H9 (cell line): ENCODE results near the gene NYAP2. TPM values are rescaled to one million over a fixed set of nuclear protein-coding genes. Genes with fewer than 3 reads are reported as not detected.

ENCODE experiments used
- DNase-seq: peaks from one replicate; pipeline ENCODE4 v3.0.0-alpha.2; 2017
- H2AFZ ChIP-seq: one replicate; pipeline ENCODE4 v1.6.1; 2013; ENCODE audit warnings: mild to moderate bottlenecking, low read length, control low read depth, moderate library complexity
- H2AK5ac ChIP-seq: 2 replicates; pipeline ENCODE4 v1.6.1; 2013; ENCODE audit warnings: low read length, control low read depth, mixed read lengths; ENCODE audit not compliant: insufficient read length
- H2BK120ac ChIP-seq: one replicate; pipeline ENCODE4 v1.6.1; 2013; ENCODE audit warnings: low read depth, mild to moderate bottlenecking, low read length, control low read depth, inconsistent platforms; ENCODE audit not compliant: poor library complexity, severe bottlenecking
- H2BK12ac ChIP-seq: 2 replicates; pipeline ENCODE4 v1.6.1; 2013; ENCODE audit warnings: low read length, control low read depth, mixed read lengths, low read depth; ENCODE audit not compliant: insufficient read length
- H2BK15ac ChIP-seq: 2 replicates; pipeline ENCODE4 v1.6.1; 2013; ENCODE audit warnings: low read depth, low read length, control low read depth
- H2BK20ac ChIP-seq: one replicate; pipeline ENCODE4 v1.6.1; 2013; ENCODE audit warnings: low read depth, mild to moderate bottlenecking, low read length, control low read depth, inconsistent platforms; ENCODE audit not compliant: poor library complexity, severe bottlenecking
- H2BK5ac ChIP-seq: 2 replicates; pipeline ENCODE4 v1.6.1; 2013; ENCODE audit warnings: low read length, control low read depth, mixed read lengths; ENCODE audit not compliant: insufficient read length
- H3K14ac ChIP-seq: 2 replicates; pipeline ENCODE4 v1.6.1; 2013; ENCODE audit warnings: low read length, control low read depth; ENCODE audit not compliant: insufficient read depth
- H3K18ac ChIP-seq: 2 replicates; pipeline ENCODE4 v1.6.1; 2013; ENCODE audit warnings: low read depth, mild to moderate bottlenecking, mixed read lengths, low read length, control low read depth; ENCODE audit not compliant: insufficient read length
- H3K23ac ChIP-seq: 2 replicates; pipeline ENCODE4 v1.6.1; 2013; ENCODE audit warnings: low read length, control low read depth, mixed read lengths, low read depth; ENCODE audit not compliant: insufficient read length
- H3K23me2 ChIP-seq: 2 replicates; pipeline ENCODE4 v1.6.1; 2013; ENCODE audit warnings: low read depth, mild to moderate bottlenecking, mixed read lengths, low read length, control low read depth; ENCODE audit not compliant: insufficient read length, poor library complexity, severe bottlenecking
- H3K27ac ChIP-seq: 2 replicates; pipeline ENCODE4 v1.5.1; 2013; ENCODE audit warnings: low read length, control low read depth, mixed read lengths, low read depth; ENCODE audit not compliant: insufficient read length
- H3K27me3 ChIP-seq: 2 replicates; pipeline ENCODE4 v1.6.1; 2013; ENCODE audit warnings: low read length, control low read depth, inconsistent platforms; ENCODE audit not compliant: insufficient read depth
- H3K4ac ChIP-seq: 2 replicates; pipeline ENCODE4 v1.6.1; 2013; ENCODE audit warnings: low read depth, mild to moderate bottlenecking, control low read depth, inconsistent platforms, low read length, moderate library complexity
- H3K4me1 ChIP-seq: 2 replicates; pipeline ENCODE4 v1.6.1; 2013; ENCODE audit warnings: low read length, control low read depth, inconsistent platforms; ENCODE audit not compliant: insufficient read depth
- H3K4me2 ChIP-seq: 2 replicates; pipeline ENCODE4 v1.6.1; 2013; ENCODE audit warnings: low read length, control low read depth, mixed read lengths; ENCODE audit not compliant: insufficient read length, insufficient read depth
- H3K56ac ChIP-seq: 2 replicates; pipeline ENCODE4 v1.6.1; 2013; ENCODE audit warnings: low read depth, mild to moderate bottlenecking, mixed read lengths, low read length, control low read depth; ENCODE audit not compliant: insufficient read length
- H3K79me1 ChIP-seq: 2 replicates; pipeline ENCODE4 v1.6.1; 2013; ENCODE audit warnings: low read depth, mild to moderate bottlenecking, moderate library complexity, low read length, control low read depth, inconsistent platforms; ENCODE audit not compliant: insufficient read depth, poor library complexity, severe bottlenecking
- H3K79me2 ChIP-seq: 2 replicates; pipeline ENCODE4 v1.6.1; 2013; ENCODE audit warnings: low read length, control low read depth, inconsistent platforms; ENCODE audit not compliant: insufficient read depth
- H3K9ac ChIP-seq: 2 replicates; pipeline ENCODE4 v1.6.1; 2013; ENCODE audit warnings: low read length, control low read depth, mixed read lengths; ENCODE audit not compliant: insufficient read length; ENCODE audit errors: extremely low read depth
- H3K9me3 ChIP-seq: one replicate; pipeline ENCODE4 v1.6.1; 2013; ENCODE audit warnings: low read depth, low read length, inconsistent platforms; ENCODE audit not compliant: control insufficient read depth
- H3T11ph ChIP-seq: one replicate; pipeline ENCODE4 v1.6.1; 2013; ENCODE audit warnings: mild to moderate bottlenecking, low read length, control low read depth, inconsistent platforms
- H4K20me1 ChIP-seq: one replicate; pipeline ENCODE4 v1.6.1; 2013; ENCODE audit not compliant: control insufficient read depth, insufficient read length, insufficient read depth
- H4K5ac ChIP-seq: 2 replicates; pipeline ENCODE4 v1.6.1; 2013; ENCODE audit warnings: low read depth, mild to moderate bottlenecking, mixed read lengths, low read length, control low read depth; ENCODE audit not compliant: insufficient read length
- H4K8ac ChIP-seq: replicated peaks from 2 replicates; pipeline ENCODE4 v1.6.1; 2013; ENCODE audit warnings: low read length, control low read depth, mixed read lengths, low read depth; ENCODE audit not compliant: insufficient read length
- H4K91ac ChIP-seq: 2 replicates; pipeline ENCODE4 v1.6.1; 2013; ENCODE audit warnings: low read depth, mild to moderate bottlenecking, moderate library complexity, mixed read lengths, low read length, control low read depth; ENCODE audit not compliant: insufficient read length
- H3K27ac Mint-ChIP-seq, 3 experiments: 2 replicates in 2 of 3; 3 replicates in 1 of 3; pipeline ENCODE4 v1.8.0; 2020 to 2021; ENCODE audit warnings: mixed read lengths in 3 of 3, mild to moderate bottlenecking in 1 of 3, moderate library complexity in 1 of 3
- H3K27me3 Mint-ChIP-seq: 2 replicates; pipeline ENCODE4 v1.8.0; 2021; ENCODE audit warnings: low read depth, mild to moderate bottlenecking, moderate library complexity, mixed read lengths
- H3K36me3 Mint-ChIP-seq, 3 experiments: 2 replicates in 2 of 3; 3 replicates in 1 of 3; pipeline ENCODE4 v1.8.0; 2020 to 2021; ENCODE audit warnings: low read depth in 3 of 3, mixed read lengths in 3 of 3; ENCODE audit not compliant: insufficient read depth in 1 of 3
- H3K4me1 Mint-ChIP-seq, 2 experiments: 2 replicates each; pipeline ENCODE4 v1.8.0; 2020; ENCODE audit warnings: mixed read lengths in 2 of 2
- H3K4me3 Mint-ChIP-seq, 2 experiments: 2 replicates in 1 of 2; 3 replicates in 1 of 2; pipeline ENCODE4 v1.8.0; 2020 to 2021; ENCODE audit warnings: mild to moderate bottlenecking in 2 of 2, mixed read lengths in 2 of 2, moderate library complexity in 1 of 2
- H3K9me3 Mint-ChIP-seq, 2 experiments: 2 replicates in 1 of 2; 3 replicates in 1 of 2; pipeline ENCODE4 v1.8.0; 2020; ENCODE audit warnings: mild to moderate bottlenecking in 2 of 2, mixed read lengths in 2 of 2, moderate library complexity in 1 of 2
- WGBS: extraction: QIAGEN DNeasy Blood & Tissue Kit; methylation state at CpG from one replicate; pipeline ENCODE4 v1.1.7; 2013; ENCODE audit warnings: missing lambda C conversion rate, low lambda C conversion rate, mixed read lengths; ENCODE audit not compliant: insufficient read length; ENCODE audit errors: extremely low coverage; 5-methylcytosine and 5-hydroxymethylcytosine counted together
- total RNA-seq: library from RNA; stranded (reverse); gene quantifications from 2 replicates; pipeline ENCODE4 v1.2.1, GENCODE V29; 2021
- TF ChIP-seq, protein P1 (sequence below): fragments of 200-600 bp; sonication (generic); conservative IDR thresholded peaks from 3 replicates; pipeline ENCODE4 v1.8.0; 2021; ENCODE audit warnings: antibody characterized with exemption, mild to moderate bottlenecking

Gene NYAP2
- total RNA-seq, 1 experiment from 2014 or later, result not detected

DNA sequence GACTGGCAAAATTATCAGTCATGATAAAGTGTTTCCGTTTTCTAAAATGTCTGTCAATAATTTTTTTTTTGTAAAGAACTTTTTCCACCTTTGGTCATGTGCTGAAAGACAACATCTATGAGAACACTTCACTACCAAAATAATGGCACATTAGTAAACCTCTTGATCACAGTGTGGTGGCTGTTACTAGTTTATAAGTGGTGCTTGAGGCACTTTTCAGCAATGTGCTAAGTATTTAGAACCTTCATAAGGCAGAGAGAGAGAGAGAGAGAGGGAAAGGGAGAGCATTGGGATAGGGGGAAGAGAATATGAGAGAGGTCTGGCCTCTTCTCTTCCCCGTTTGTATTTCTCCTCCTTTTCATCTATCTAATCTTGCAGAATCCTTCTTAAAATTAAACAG, 1.1 kb upstream of the NYAP2 start:
- Histone ChIP-seq H2BK15ac (no peak overlapping the region), H3K4ac (no peak overlapping the region), H3K9ac (no peak overlapping the region), H2BK20ac (no peak overlapping the region), H2BK12ac (no peak overlapping the region), H3T11ph (no peak overlapping the region), H3K79me2 (no peaks in the 10 kb centered on the region), H4K8ac (no peak overlapping the region), H2BK5ac (no peak overlapping the region), H2AK5ac (no peak overlapping the region), H4K91ac (no peak overlapping the region), H4K5ac (no peak overlapping the region), H3K27ac (no peak overlapping the region), H3K23ac (no peak overlapping the region), H3K9me3 (no peaks in the 10 kb centered on the region), H3K56ac (no peak overlapping the region), H4K20me1 (no peaks in the 10 kb centered on the region), H2BK120ac (no peak overlapping the region), H3K27me3 (no peaks in the 10 kb centered on the region), H3K79me1 (no peaks in the 10 kb centered on the region), H2AFZ (no peak overlapping the region), H3K14ac (no peak overlapping the region), H3K4me1 (no peaks in the 10 kb centered on the region), H3K23me2 (no peaks in the 10 kb centered on the region), H3K4me2 (no peak overlapping the region), H3K18ac (no peak overlapping the region)
- no CpG with 5 or more reads among the region's 2 CpGs for WGBS
- TF ChIP-seq, protein P1, sequence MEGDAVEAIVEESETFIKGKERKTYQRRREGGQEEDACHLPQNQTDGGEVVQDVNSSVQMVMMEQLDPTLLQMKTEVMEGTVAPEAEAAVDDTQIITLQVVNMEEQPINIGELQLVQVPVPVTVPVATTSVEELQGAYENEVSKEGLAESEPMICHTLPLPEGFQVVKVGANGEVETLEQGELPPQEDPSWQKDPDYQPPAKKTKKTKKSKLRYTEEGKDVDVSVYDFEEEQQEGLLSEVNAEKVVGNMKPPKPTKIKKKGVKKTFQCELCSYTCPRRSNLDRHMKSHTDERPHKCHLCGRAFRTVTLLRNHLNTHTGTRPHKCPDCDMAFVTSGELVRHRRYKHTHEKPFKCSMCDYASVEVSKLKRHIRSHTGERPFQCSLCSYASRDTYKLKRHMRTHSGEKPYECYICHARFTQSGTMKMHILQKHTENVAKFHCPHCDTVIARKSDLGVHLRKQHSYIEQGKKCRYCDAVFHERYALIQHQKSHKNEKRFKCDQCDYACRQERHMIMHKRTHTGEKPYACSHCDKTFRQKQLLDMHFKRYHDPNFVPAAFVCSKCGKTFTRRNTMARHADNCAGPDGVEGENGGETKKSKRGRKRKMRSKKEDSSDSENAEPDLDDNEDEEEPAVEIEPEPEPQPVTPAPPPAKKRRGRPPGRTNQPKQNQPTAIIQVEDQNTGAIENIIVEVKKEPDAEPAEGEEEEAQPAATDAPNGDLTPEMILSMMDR, result no peak
- no peak overlapping the region for H3K4me3 Mint-ChIP-seq
- H3K27me3 Mint-ChIP-seq, result peaks cover 7% of the 10 kb centered on the region
- peaks cover 5 to 8% of the 10 kb centered on the region in 2 experiments for H3K4me1 Mint-ChIP-seq
- no peaks in the 10 kb centered on the region; a peak in 1 of 5 replicates for H3K9me3 Mint-ChIP-seq
- no peaks in the 10 kb centered on the region for H3K36me3 Mint-ChIP-seq
- no peak overlapping the region for H3K27ac Mint-ChIP-seq
- no peak for DNase-seq
